Activated naive CD4-positive, alpha-beta T cell treated with anti-CD3 and anti-CD28 coated beads, Interleukin-2, amount 10 ng/mL, durations not matched to agents 7 days and 5 days (primary cell): Measurements from ENCODE around the gene NR3C1.

Experiments used
- CTCF ChIA-PET: fragments of 350-600 bp; sonication (Branson Sonifier 250); formaldehyde crosslinking; loops from one replicate; lab custom pipeline; 2021; ENCODE audit warnings: antibody characterized with exemption; lab: Charles Lee
- DNase-seq: peaks from one replicate; pipeline ENCODE4 v3.0.0-alpha.2; 2020
- H3K27ac Mint-ChIP-seq: one replicate; pipeline ENCODE4 v1.8.0; 2021; ENCODE audit warnings: mild to moderate bottlenecking, moderate library complexity, mixed read lengths
- H3K27me3 Mint-ChIP-seq: one replicate; pipeline ENCODE4 v1.8.0; 2021; ENCODE audit warnings: mild to moderate bottlenecking, mixed read lengths
- H3K36me3 Mint-ChIP-seq: one replicate; pipeline ENCODE4 v1.8.0; 2021; ENCODE audit warnings: mixed read lengths
- H3K4me1 Mint-ChIP-seq: one replicate; pipeline ENCODE4 v1.8.0; 2021; ENCODE audit warnings: mixed read lengths
- H3K4me3 Mint-ChIP-seq: one replicate; pipeline ENCODE4 v1.8.0; 2021; ENCODE audit warnings: mild to moderate bottlenecking, moderate library complexity, mixed read lengths
- H3K9me3 Mint-ChIP-seq: one replicate; pipeline ENCODE4 v1.8.0; 2021; ENCODE audit warnings: mixed read lengths

NR3C1 gene

GRCh38 chr5:143355710-143356109, 47.8 kb downstream of the NR3C1 start:
- Mint-ChIP-seq H3K4me1 (peaks cover 73% of the 10 kb centered on the region), H3K9me3 (no peaks in the 10 kb centered on the region), H3K4me3 (no peak overlapping the region), H3K27me3 (no peaks in the 10 kb centered on the region), H3K36me3 (peaks cover 7% of the 10 kb centered on the region), H3K27ac (no peak overlapping the region)
- DNase-seq, result peak; percentile 29
- CTCF ChIA-PET, result no interaction called here

- Mint-ChIP-seq H3K27me3 (no peaks in the 10 kb centered on the region), H3K36me3 (peaks cover 7% of the 10 kb centered on the region), H3K27ac (peak overlapping the region; percentile 94), H3K9me3 (no peaks in the 10 kb centered on the region), H3K4me3 (peak overlapping the region; percentile 72), H3K4me1 (peaks cover 60% of the 10 kb centered on the region)
- DNase-seq, result no peak
- CTCF ChIA-PET, result interaction anchor here (1.2 kb wide), 1 partner anchor 140 kb away, joined by 4 read pairs; no protein-coding TSS in a partner anchor
Observed at GRCh38 chr5:143354025-143354424, 49.5 kb downstream of the NR3C1 start.

GRCh38 chr5:143352691-143353090, 50.8 kb downstream of the NR3C1 start:
- DNase-seq, result peak; percentile 58
- Mint-ChIP-seq H3K9me3 (no peaks in the 10 kb centered on the region), H3K27ac (peak overlapping the region; percentile 94), H3K27me3 (no peaks in the 10 kb centered on the region), H3K4me1 (peaks cover 61% of the 10 kb centered on the region), H3K36me3 (peaks cover 11% of the 10 kb centered on the region), H3K4me3 (peak overlapping the region; percentile 72)
- CTCF ChIA-PET, result no interaction called here

- peaks cover 13% of the 10 kb centered on the region for H3K36me3 Mint-ChIP-seq
- DNase-seq, result no peak
- no peaks in the 10 kb centered on the region for H3K9me3 Mint-ChIP-seq
- H3K4me3 Mint-ChIP-seq, result no peak overlapping the region
- no peaks in the 10 kb centered on the region for H3K27me3 Mint-ChIP-seq
- H3K4me1 Mint-ChIP-seq, result peaks cover 63% of the 10 kb centered on the region
- H3K27ac Mint-ChIP-seq, result no peak overlapping the region
- CTCF ChIA-PET, result interaction anchor here (0.7 to 0.8 kb wide), 2 partner anchors 10 to 32 kb away, joined by 3 read pairs; no protein-coding TSS in a partner anchor
Observed at GRCh38 chr5:143350751-143351602, 52.5 kb downstream of the NR3C1 start.

- no peak for DNase-seq
- Mint-ChIP-seq H3K36me3 (peaks cover 13% of the 10 kb centered on the region), H3K27me3 (no peaks in the 10 kb centered on the region), H3K27ac (no peak overlapping the region), H3K4me1 (peaks cover 60% of the 10 kb centered on the region), H3K4me3 (no peak overlapping the region), H3K9me3 (no peaks in the 10 kb centered on the region)
- CTCF ChIA-PET, result interaction anchor here (0.6 to 0.9 kb wide), 4 partner anchors 10 to 33 kb away, joined by 3 read pairs; no protein-coding TSS in a partner anchor
Observed at GRCh38 chr5:143350341-143350740, 53.1 kb downstream of the NR3C1 start.

- CTCF ChIA-PET, result no interaction called here
- Mint-ChIP-seq H3K4me1 (peaks cover 49% of the 10 kb centered on the region), H3K36me3 (peaks cover 15% of the 10 kb centered on the region), H3K9me3 (no peaks in the 10 kb centered on the region), H3K4me3 (no peak overlapping the region), H3K27me3 (no peaks in the 10 kb centered on the region), H3K27ac (no peak overlapping the region)
- DNase-seq, result no peak
Observed at GRCh38 chr5:143349177-143349576, 54.3 kb downstream of the NR3C1 start.

GRCh38 chr5:143347698-143348344, 55.7 kb downstream of the NR3C1 start:
- H3K27me3 Mint-ChIP-seq, result no peaks in the 10 kb centered on the region
- H3K27ac Mint-ChIP-seq, result no peak overlapping the region
- H3K4me1 Mint-ChIP-seq, result peaks cover 36% of the 10 kb centered on the region
- CTCF ChIA-PET, result no interaction called here
- peaks cover 11% of the 10 kb centered on the region for H3K36me3 Mint-ChIP-seq
- no peaks in the 10 kb centered on the region for H3K9me3 Mint-ChIP-seq
- no peak for DNase-seq
- H3K4me3 Mint-ChIP-seq, result no peak overlapping the region

- Mint-ChIP-seq H3K36me3 (peaks cover 13% of the 10 kb centered on the region), H3K4me3 (no peak overlapping the region), H3K27me3 (no peaks in the 10 kb centered on the region), H3K9me3 (no peaks in the 10 kb centered on the region), H3K4me1 (peaks cover 29% of the 10 kb centered on the region), H3K27ac (no peak overlapping the region)
- DNase-seq, result no peak
- CTCF ChIA-PET, result no interaction called here
Observed at GRCh38 chr5:143347046-143347445, 56.4 kb downstream of the NR3C1 start.

- Mint-ChIP-seq H3K4me1 (peaks cover 28% of the 10 kb centered on the region), H3K4me3 (no peak overlapping the region), H3K27ac (no peak overlapping the region), H3K27me3 (no peaks in the 10 kb centered on the region), H3K9me3 (no peaks in the 10 kb centered on the region), H3K36me3 (peaks cover 19% of the 10 kb centered on the region)
- no peak for DNase-seq
- CTCF ChIA-PET, result no interaction called here
Observed at GRCh38 chr5:143345671-143346440, 57.6 kb downstream of the NR3C1 start.

GRCh38 chr5:143343042-143343441, 60.4 kb downstream of the NR3C1 start:
- Mint-ChIP-seq H3K36me3 (peaks cover 23% of the 10 kb centered on the region), H3K4me3 (no peak overlapping the region), H3K27ac (no peak overlapping the region), H3K27me3 (no peaks in the 10 kb centered on the region), H3K4me1 (peaks cover 25% of the 10 kb centered on the region), H3K9me3 (no peaks in the 10 kb centered on the region)
- CTCF ChIA-PET, result no interaction called here
- DNase-seq, result no peak

GRCh38 chr5:143342607-143343006, 60.9 kb downstream of the NR3C1 start:
- Mint-ChIP-seq H3K27me3 (no peaks in the 10 kb centered on the region), H3K9me3 (no peaks in the 10 kb centered on the region), H3K4me3 (no peak overlapping the region), H3K4me1 (peaks cover 21% of the 10 kb centered on the region), H3K36me3 (peaks cover 18% of the 10 kb centered on the region), H3K27ac (no peak overlapping the region)
- CTCF ChIA-PET, result no interaction called here
- DNase-seq, result no peak

GRCh38 chr5:143341807-143342570, 61.5 kb downstream of the NR3C1 start:
- DNase-seq, result no peak
- CTCF ChIA-PET, result interaction anchor here (0.9 kb wide), 1 partner anchor 236 kb away, joined by 3 read pairs; no protein-coding TSS in a partner anchor
- Mint-ChIP-seq H3K27me3 (no peaks in the 10 kb centered on the region), H3K4me1 (peaks cover 15% of the 10 kb centered on the region), H3K27ac (no peak overlapping the region), H3K36me3 (peaks cover 17% of the 10 kb centered on the region), H3K9me3 (no peaks in the 10 kb centered on the region), H3K4me3 (no peak overlapping the region)

GRCh38 chr5:143340891-143341685, 62.4 kb downstream of the NR3C1 start:
- CTCF ChIA-PET, result interaction anchor here (0.9 kb wide), 1 partner anchor 235 kb away, joined by 3 read pairs; no protein-coding TSS in a partner anchor
- no peak for DNase-seq
- Mint-ChIP-seq H3K27ac (no peak overlapping the region), H3K9me3 (no peaks in the 10 kb centered on the region), H3K36me3 (peaks cover 19% of the 10 kb centered on the region), H3K4me3 (no peak overlapping the region), H3K4me1 (peaks cover 11% of the 10 kb centered on the region), H3K27me3 (no peaks in the 10 kb centered on the region)
